Stimulated activated CD8-positive, alpha-beta memory T cell treated with anti-CD3 and anti-CD28 coated beads, Interleukin-7, amount 100 ng/mL, for 48 hours (primary cell): Measurements from ENCODE around the gene CDK5RAP3.

Source experiments
- DNase-seq, 2 donors: peaks; one replicate each; pipeline ENCODE4 v3.0.0-alpha.2; 2020; ENCODE audit warnings: low read depth in 1 of 2; ENCODE audit errors: extremely low read depth in 1 of 2

CDK5RAP3 gene

DNA sequence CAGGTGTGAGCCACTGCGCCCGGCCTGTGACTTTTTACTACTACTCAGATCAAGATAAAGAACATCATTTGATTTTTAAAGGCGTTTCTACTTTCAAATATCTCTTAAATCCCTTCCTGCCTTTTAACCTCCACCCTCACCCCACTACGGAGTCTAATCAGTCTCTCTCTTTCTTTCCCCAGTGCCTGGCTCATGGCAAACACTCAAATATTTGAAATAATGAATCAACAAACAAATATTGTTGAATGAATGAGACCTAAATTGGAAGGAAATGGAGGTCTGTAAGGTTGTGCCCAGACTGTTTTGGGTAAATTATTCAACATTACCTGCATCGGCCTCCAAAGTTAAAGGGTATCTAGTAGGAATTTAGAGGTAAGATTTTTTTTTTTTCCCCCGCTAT lies 52.0 kb downstream of the CDK5RAP3 start:
- DNase-seq, result no peak

DNA sequence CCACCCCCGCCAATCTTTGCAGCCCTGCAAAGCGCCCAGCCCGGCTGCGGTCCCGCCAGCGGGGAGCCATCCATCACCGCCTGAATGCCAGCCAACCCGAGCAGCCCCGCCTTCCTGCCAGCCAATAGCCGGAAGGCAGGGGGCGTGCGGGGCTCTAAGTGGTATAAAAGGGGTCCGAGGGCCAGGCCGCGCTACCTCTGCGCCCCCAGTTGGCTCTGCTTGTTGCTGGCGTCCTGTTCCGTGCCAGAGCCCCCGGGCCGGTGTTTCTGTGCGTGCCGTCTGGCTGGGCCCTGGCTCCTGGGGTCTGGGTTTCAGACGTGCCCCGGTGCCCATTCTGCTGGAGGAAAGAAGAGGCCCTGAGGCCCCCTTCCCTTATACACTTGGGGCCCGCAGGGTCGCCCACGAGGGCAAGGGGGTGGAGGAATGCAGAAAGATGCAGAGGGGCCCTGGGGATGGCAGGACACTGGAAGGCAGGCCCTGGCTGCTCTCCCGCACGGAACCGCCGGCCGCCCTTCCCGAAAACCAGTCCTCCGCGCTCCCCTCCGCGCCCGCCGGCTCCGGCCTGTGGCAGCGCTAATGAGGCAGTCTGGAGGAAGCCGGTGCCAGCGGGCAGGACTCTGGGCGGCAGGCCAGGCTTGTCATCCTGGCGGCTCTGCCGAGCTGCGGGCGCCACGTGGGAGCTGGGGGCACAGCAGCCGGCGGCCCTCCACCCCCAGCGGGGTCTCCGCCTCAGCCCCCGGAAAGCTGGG lies 52.7 kb downstream of the CDK5RAP3 start:
- DNase-seq, result peak in 1 of 2 donors; percentile 24

DNA sequence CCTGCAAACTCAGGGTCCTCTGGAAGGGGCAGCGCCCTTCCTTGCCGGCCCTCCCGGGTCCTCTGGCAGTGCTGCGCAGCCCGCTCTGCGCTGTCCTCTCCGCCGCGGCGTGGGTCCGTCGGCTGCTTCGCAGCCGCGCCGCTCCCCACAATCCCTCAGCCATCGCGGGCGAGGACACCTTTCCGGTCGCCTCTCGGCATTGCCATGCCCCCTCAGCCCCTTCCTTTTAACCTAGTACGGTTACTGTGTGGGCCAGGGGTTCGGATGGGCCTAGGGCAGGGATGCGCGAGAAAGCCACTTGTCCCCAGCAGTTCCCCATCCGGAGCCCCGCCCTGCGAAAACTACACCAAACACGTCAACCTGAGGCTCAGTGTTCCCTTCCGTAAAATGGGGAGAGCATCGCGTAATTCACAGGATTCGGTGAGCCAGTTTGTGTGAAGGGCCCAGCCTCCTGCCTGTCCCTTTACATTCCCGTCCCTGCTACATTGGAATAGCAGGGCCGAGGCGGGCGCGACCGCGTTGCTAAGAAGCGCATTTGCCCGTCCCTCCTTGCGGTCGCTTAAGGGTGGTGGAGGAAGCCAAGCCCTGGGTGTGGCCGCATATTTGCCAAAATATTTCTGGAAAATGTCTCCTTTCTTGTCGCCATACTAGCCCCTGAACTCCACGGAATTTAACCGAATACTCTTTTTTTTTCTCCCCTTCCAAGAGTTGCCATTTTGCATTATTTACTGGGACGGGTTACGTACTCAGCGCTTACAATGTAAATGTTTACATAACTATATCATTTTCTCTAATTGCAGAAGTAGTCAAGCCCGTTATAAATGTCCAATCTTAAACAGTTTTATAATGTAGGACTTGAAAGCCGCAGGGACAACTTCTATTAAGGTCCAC lies 53.5 kb downstream of the CDK5RAP3 start:
- DNase-seq, result no peak

DNA sequence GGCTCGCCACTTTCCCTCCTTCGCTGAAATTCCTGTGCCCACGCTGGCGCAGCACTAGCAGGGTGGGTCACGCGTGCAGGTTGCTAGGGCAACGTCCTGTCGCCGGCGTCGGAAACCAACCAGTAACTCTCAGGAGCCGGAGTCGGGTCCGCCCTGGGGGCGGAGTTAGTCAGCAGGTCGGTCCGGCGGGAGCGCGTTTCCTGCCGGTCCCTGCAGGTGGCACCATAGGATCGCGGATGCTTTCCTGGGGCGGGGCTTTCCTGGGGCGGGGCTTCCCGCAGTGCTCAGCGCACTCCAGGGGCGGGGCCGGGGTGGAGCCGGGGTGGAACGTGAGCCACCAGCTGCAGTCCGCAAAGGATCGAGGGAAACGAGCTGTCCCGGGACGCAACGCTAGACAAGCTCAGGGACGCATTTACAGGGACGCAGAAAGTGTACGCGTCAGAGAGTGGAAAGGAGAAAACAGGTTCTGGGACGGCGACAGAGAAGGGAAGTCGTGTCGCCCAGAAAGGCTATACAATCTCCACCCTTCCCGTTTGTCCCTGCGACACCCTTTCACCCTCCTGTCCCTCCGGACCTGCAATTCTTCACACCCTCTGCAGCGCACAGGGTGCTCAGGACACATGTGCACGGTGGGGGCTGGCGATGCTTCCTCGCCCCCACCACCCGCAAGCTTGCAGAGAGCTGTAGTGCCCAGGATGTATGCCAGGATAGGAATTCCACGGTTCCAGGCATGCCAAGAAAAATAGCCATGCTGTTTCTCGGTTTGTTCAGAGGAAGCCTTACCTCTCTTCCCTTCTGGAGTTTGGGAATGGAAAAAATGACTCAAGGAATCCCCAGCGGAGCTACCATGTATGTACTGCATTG lies 54.4 kb downstream of the CDK5RAP3 start:
- DNase-seq, result peak; percentile 88 to 94

DNA sequence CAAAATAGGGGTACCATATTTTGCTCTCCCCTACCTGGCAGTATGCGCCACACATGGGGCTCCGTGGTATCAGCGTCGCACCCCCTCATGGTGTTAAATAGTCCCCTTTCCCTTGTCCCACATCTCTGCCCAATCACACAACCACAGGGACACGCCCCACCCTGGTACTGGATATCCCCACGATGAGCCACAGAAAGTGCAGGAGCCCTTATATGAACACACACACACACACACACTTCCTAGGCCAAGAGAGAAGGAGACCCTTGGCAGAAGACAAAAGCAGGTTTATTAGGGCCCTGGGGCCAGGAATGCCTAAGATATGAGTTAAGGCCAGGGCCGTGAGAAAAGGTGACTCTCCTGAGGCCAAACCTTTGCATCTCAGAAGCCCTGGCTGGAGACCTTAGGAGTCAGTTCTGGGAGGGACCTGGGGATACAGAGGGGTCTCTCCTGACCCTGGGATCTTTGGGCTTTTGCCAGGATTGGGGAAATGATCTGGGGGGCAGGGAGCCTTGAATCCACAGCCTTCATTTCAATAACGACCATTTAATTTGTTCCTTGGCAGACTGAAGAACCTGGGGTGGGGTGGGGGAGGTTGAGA lies 55.1 kb downstream of the CDK5RAP3 start:
- no peak for DNase-seq

DNA sequence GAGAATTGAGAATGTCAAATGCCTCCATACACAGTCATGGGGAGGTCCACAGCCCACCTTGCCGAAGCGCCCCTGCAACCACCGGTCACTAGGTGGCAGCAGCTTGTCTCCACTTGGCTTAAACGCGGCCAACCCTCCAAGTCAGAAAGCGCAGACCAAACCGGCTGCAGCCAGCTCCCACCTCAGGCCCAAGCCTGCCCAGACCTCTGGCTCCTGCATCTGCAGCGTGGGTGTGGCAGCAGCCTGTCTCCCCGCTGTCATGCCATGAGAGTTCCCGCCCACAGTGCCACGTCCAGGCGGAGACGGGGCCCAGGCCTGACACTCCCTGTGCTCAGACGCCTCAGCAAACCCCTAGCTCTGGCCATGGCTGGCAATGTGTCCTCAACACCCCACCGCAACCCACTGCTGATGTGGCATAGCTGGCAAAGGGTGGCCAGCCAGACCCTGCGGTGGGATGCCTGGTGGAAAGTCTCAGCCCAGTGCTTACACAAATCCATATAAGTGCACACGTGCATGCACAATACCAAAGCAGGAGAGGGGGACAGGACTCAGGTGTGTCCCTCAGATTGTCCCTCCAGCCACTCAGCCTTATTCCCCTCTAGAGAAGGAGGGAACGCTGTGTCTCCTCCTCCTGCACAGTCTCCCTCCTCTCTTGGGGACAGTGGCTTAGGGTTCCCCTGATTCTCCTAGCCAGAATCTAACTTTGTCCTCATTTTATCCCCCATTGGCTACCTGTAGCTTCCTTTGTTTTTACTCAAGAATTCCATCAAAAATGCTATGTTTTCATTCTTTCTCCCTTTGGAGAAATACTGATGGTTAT lies 55.8 kb downstream of the CDK5RAP3 start:
- peak; percentile 52 to 62 for DNase-seq

DNA sequence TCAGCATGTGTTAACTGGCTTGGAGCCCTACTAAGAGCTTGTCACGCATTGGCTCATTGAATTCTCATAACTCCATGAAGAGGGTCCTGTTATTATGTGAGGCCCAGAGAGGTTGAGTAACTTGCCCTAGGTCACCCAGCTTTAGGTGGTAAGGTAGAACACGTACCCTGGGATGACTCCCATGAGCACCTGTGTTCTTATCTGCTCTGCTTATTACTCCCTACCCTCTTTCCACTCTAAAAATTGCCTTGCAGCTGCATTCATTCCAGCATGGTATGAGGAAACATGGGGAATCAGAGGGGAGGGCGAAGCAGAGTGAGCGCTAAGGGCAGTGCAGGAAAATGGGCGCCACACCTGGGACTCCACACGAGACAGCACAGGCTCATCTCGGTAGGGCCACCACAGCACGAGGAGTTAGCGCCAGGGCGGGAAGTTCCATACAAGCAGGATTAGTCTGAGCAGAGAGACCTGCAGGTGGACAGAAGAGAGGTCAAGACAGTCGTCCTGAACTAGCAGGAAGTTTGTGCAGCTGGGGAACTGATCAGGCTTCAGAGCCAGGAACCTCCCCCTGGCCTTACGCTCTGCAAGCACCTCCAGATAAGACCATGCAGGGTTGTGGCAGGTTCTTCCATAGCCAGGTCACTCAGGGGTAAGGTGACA lies 56.5 kb downstream of the CDK5RAP3 start:
- DNase-seq, result no peak

DNA sequence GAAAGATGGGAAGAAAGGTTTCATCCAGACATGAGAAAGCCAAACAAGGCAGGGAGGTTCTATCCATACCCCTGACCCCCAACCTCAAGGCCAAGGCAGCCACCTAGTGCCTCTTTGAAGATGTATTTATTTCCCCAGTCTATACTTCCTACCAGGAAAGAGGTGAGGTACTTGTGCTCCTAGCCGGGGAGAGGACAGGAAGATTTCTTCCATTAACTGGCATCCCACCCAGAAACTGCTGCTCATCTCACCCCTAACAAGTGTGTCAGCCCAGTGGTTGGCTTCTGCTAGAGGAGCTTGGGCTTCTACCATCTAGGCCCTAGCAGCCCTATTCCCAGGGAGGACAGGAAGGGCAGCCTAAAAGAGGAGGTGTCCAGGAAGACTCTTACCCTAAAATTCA lies 57.8 kb downstream of the CDK5RAP3 start:
- no peak for DNase-seq

DNA sequence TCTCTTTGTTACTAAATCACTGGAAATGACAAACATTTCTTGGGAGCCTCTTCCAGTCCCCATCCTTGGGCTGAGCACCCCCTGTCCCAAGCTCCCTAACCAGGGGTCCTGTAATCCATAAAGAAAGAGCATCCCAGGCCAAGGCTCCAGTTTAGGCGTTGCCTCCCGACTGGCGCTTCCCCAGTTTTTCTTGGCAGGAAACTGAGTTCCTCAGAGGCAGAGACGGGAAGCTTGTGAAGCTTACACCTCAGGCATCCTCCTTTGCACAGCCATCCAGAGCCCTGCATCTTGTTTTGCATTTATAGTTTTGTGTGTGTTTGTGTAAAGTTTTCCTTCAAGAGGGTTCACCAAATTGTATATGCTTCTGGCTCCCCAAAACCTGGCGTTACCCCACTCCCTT lies 59.6 kb downstream of the CDK5RAP3 start:
- no peak for DNase-seq
